ENCODE measurements around the gene SP6.

Gene SP6

GRCh38 chr17:47810200-47810821, 40.7 kb downstream of the SP6 start:
- DNase-seq: no peak

- no peak for DNase-seq
Measured at GRCh38 chr17:47808830-47809480, 42.0 kb downstream of the SP6 start.

DNA sequence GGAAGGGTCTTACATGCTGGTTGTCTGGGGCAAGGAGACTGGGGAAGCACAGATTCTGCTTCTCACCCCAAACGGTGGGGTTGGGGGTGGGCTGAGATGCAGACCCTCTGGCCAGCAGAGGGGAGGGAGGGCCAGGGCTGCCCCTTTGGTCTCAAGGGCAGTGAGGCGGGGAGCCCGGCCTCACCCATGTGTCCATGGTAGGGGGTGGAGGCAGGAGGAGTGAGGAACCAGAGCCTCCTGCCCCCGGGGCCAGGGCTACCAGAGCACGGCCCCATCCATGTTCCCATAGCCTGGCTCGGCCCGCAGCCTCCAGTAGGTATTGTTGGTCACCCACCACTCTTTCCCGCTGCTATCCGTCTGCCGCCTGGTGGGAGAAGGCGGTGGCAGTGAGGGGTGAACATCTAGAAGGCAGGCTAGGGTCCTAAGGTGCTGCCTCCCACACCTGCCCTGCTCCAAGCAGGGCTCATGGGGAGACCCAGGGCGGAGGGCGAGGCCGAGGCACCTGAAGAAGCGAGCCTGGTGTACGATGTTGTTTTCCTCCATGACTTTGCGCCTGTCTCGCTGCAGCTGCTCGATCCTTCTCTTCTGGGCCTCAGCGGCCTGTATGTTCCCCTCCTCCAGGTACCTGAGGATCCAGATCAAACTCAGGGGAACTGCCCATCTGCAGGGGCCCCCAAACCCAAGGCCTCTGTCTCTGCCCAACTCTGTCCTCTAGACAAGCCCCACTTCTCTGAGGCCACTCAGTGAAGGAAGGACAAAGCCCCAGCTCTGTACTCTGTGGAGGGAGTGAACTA, 42.7 kb downstream of the SP6 start:
- DNase-seq: no peak

- DNase-seq: no peak
Measured at GRCh38 chr17:47807421-47807820, 43.5 kb downstream of the SP6 start.

DNA sequence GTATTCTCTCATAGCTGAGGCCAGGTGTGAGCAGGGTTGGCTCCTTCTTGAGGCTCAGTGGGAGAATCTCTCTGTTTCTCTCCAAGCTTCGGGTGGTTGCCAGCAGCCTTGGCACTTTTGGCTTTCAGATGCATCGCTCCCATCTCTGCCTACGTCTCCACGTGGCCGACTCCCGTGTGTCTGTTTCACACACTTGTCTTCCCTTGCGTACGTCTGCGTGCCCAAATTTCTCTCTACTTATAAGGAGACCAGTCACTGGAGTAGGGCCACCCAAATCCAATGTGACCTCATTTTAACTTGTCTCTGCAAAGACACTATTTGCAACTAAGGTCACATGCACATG, 44.1 kb downstream of the SP6 start:
- DNase-seq: no peak

GRCh38 chr17:47806026-47806912, 44.7 kb downstream of the SP6 start:
- no peak for DNase-seq

DNA sequence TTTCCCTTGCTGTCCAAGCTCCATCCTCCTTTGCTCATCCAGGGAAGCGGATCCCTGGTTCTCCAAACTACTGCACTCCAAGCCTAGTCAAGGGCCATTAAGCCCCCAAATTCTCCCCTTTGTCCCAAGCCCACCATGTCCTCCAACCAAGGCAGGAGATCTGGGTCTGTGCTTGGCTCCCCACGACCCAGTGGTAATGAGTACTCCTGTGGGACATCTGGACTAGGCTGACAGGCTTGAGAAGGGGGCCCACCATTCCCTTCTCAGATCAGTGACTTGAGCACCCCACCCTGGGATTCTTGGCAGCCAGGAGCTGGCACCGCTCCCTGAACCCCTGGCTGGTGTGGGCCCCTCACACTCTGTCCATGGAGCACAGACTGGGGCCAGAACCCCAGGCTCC, 46.5 kb downstream of the SP6 start:
- no peak for DNase-seq

DNA sequence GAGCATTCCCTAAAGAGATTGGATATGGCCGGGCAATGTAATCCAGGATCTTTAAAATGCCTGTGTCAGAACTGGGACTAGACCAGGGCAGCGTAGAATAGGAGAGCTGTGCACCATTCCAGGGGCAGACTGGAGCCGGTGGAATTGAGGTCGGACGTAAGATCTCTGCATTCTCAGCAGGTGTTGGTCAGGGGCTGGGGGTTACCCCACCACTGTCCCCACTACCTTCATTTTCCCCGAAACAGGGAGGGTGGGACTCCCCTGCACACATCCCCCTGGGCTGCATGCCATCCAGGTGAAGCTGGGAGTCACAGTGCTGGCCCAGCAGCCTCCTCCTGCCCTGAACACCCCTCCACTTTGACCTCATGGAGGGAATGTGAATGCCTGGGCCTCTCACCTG, 47.2 kb downstream of the SP6 start:
- DNase-seq: no peak

DNA sequence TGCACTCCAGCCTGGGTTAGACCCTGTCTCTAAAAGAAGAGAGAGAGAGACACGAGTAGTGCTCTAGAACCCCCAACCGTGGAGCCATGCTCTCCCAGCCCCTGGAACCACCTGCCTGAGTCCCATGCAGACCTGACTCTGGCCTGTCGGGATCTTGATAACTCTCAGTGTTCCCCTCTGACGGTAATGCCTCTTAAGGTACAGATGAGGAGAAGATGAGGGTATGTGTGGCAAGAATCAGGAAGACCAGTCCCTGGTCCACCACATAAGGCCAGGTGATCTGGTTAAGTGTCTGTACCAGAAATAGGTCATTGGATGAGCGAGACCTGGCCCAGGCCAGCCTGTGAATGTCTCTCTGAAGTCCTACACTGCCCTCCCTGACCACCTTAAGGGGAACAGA, 47.8 kb downstream of the SP6 start:
- DNase-seq: no peak

DNA sequence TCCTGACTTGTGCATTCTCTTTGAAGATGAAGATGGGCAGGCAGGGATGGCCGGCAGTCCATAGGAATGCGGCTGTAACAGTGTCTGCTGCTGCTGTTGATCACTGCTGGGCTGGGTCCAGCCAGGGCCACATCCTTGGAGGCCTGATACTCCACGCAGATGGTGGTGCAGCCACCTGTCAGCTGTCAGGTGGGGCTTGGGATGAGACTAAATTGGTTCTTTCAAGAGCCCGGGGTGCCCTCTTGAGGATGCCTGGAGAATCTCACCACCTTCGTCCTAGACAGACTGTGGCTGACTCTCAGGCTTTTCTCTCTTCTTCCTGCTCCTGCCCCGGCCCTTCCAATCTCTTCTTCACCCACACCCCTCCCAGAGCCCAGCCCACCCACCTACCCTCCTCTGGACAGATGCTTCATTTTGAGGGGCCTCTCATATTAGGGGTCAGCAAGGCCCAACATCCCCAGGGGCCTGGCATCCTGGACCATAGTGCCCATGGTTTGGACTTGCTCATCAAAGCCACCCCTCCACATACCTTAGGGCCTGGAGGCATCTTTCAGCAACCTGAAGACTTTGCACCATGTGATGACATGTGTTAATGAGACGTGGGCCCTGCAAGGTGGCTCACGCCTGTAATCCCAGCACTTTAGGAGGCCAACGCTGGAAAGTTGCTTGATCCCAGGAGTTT, 48.5 kb downstream of the SP6 start:
- peak; percentile 63 for DNase-seq

DNA sequence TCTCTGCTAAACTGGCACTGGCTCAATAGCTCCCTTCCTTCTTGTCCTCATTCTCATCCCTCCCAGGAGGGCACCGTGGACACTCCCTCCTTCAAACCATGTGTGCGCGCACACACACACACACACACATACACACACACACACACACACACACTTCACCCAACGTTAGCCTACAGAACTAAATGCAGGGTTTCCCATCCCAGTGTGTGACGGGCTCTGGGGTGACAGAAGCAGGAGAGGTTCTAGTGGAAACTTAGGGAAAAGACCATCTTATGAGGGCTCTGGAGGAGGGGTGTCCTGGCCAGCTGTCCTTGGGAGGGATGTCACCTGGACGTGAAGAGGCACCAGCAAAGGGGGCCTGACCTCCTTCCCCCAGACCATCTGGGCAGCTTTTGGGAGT, 49.1 kb downstream of the SP6 start:
- DNase-seq: no peak

- no peak for DNase-seq
Measured at GRCh38 chr17:47801176-47801765, 49.7 kb downstream of the SP6 start.

DNA sequence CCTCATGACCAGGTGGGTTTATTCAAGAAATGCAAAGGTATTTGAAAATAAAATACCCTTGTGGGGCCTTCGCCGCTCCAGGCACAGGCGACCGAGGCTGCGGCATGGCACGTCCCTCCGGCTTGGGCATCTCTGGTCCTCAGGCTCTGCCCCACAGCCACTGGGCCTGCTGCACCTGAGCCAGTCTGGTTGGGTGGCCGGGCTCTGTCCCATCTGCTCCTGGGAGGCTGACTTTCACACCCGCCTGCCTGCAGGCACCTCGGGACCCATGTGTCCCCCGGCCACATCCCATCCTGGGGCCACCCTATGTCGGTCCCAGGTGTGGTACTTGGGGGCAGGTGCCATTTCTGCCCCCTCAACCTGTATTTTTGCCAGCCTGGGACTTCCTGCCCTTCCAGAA, 50.3 kb downstream of the SP6 start:
- no peak for DNase-seq

GRCh38 chr17:47797797-47798196, 53.2 kb downstream of the SP6 start:
- DNase-seq: no peak
